HCEC 1CT (cell line): ENCODE data around the gene HGFAC.

Source experiments
- DNase-seq: peaks from one replicate; pipeline ENCODE4 v3.0.0-alpha.2; 2017

The HGFAC gene

DNA sequence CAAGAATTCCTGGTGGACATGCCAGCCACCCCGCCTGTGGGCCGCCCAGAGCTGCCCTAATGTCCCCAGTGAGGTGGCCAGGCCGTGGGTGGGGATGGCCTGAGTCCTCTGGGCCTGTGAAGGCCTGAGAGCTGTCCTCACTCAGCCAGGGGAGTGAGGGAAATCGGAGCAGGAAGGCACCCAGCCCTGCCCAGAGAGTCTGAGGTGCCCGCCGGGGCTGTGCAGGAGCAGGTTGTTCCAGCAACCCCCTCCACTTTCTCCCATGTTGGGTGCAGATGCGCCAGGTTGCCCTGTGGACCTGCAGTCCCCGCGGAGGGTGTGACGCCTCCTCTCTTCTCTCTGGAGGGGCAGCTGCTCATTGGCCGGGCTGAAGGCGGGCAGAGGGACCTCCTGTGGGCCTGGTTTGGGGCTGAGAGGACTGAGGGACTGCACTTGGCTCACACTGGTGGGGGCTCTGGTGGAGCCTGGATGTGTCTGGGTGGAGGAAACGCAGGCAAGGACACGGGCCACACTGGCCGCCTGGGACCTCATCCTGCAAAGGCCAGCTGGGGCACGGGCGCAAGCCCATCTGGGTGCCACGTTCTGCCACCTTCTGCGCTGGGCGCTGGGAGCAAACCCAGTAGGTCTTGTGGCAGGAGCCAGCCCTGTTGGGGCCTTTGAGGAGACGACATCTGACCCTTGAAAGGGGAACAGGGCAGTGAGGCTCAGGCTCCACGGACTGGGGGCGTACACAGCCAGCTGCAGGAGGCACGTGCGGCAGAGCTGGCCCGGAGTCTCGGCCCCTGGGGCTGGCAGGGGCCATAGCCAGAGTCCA is 35.4 kb downstream of the HGFAC start:
- no peak for DNase-seq

DNA sequence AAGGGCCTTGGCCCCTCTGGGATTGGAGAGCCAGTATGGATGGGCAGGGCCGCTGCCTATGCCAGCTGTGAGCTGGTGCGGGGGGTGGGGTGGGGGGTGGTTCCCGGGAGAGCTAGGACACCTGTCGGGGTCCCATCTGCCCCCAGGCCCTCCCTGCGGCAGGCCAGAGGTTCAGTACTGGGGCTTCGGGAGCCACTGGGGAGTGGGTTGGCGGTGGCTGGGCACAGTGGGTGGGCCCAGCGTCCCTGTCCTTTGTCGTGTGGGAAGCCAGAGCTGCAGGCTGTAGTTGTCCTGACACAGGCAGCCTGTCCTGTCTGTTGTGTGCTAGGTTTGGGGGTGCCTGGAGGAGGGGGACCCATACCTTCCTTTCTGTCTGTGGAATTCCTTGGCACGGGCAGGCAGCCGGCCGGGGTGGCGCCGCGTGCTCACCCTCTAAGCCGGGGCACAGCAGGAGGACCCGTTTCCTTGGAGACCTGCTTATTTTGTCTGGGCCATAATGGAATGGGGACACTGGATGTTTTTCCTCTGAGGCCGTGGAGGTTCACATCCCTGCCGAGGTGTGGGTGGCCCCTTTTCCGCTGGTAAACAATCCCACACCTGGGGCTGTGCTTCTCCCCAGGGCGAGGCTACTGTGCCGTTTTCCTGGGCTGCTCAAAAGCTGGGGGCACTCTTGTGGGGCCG is 36.1 kb downstream of the HGFAC start:
- no peak for DNase-seq

DNA sequence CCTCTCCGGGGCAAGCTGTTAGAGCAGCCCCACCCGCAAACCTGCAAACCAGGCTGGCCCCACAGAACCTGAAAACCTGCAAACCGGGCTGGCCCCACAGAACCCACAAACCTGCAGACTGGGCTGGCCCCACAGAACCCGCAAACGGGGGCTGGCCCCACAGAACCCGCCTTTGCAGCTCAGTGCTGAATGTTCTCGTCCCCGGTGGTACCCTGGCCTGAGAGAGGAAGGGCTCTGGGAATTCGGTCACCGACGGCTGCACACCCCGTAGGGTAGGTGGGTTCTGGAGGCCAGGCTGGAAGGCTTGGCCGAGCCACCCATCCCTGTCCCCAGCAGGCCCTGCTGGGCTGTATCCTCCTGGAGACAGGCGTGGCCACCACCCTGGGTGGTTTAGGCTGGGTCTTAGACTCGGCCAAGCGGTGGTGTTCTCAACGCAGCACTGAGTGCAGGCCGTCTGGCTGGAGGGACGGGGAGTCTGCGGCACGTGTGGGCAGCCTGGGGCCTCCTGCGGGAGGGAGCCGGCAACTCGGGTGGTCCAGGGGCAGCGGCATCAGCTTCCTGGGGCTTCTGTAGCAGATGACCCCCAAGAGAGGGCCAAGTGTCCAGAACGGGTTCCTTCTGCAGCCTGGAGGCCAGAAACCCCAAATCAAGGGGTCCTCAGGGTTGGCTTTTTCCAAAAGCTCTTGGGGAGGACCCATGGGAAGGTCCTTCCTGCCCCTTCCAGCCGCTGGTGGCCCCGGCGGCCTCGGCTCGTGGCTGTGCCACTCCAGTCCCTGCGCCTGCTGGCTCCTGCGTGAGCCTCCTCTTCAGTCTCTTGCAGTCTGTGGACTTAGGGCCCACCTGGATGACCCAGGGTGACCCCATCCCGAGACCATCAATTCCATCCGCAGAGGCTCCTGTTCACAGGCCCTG is 36.9 kb downstream of the HGFAC start:
- no peak for DNase-seq

DNA sequence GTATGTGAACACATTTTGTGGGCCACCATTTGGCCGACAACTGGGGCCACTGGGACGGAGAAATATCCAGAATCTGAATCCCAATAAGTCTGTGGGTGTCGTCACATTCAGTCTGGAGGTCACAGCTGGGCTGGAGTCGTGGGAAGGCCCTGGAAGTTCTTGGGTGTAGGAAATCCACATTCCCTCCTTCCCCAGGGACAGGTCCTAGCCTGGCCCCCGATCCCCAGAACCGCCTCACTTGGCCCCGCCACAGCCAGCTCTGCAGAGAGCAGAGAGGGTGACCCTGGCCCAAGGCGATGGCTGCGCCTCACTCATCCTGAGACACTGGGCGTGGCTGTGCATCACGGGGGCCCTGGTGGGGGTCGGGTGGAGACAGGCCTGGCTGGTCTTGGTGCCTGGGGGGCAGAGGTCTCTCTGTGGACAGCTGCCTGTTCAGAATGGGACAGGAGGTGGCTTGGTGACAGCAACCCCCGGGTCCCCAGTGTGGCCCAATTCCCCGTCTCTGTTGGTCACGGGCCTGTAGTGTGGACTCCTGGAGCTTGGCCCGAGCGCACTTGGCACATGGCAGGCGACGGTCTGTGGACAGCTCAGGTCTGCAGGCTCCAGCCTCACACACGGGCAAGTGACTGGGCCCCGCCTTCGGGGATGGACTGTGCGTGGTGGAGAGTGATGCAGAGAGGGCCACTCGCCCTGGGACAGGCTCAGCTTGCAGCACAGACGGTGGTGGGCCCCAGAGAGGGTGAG is 37.8 kb downstream of the HGFAC start:
- DNase-seq: no peak

DNA sequence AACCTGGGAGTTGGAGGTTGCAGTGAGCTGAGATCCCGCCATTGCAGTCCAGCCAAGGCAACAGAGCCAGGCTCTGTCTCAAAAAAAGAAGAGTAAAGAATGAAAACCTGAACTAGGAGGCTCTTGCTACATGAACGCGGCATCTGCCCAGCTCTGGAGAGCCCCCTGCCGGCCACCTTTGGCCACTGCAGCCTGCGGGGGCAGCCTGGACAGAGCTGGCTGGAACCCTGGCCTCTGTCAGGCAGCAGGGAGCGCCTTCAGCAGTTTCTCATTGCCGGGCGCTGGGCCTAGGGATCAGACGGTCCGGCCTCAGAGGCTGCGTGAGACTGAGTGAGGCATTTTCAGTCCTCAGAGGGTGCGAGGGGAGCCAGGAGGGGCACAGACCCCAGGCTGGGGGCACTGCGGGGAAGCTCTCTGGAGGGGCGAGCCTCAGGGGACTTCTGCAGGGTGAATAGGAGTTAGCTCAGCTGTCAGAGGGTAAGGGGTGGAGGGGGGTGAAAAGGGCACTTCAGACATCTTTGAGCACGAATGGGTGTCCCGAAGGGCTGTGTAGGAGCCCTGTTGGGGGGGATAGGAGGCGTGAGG is 38.9 kb downstream of the HGFAC start:
- DNase-seq: peak; percentile 39

DNA sequence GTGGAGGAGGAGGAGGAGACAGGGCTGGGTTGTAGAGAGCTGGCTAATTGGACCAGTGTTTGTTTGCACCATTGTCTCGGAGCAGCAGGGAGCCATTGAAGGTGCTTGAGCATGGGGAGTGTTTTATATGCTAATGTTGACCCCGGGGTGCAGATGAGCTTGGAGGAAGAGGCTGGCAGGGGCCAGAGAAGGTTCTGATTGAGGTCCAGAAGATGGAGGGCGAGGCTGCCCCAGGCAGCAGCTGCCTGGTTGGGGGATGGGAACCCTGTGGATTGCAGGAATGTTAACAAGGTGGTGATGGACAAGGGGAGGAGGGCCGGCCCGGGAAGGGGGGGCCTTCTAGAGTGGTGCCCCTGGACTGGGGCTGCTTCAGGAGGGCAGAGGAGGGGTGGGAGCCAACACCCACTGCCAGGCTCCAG is 39.4 kb downstream of the HGFAC start:
- DNase-seq: no peak

DNA sequence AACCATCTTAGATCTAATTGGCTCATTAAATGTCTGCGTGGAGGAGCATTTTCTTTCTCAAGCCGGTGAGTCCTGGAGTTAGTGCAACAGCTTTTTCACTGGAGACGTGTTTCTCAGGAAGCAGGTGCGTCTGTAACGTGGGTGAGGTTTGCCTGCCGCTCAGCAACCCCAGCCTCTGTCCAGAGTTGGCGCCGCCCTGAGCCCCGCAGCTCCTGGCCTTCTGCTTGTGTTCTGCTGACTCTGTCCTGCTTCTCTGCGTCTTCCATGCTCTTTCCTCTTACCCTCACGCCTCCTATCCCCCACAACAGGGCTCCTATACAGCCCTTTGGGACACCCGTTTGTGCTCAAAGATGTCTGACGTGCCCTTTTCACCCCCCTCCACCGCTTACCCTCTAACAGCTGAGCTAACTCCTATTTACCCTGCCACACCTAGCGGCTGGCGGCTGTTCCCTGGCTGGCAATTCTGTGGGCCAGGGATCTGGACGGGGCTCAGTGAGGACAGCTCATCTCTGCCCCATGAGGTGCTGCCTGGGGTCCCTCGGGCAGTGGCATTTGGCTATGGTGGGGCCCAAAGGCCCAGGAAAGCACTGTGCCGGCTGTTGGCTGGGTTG is 40.1 kb downstream of the HGFAC start:
- DNase-seq: no peak

DNA sequence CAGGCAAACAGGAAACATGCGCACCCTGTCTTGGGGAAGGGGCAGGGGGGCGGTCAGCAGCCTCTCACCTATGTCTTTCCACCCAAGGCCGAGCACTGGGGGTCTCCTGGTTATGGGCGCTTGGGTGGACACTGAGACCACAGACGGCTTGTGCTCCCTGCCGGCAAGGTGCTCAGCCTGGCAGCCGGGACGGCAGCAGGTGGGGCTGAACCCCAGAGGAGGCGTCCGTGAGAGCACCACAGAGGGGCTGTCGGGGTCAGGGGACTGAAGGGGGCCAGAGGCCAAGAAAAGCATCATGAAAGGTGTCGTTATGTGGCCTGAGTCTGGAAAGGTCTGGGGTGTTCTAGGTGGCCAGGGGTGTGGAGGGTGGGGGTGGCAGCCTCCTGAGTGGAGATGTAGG is 40.9 kb downstream of the HGFAC start:
- no peak for DNase-seq

DNA sequence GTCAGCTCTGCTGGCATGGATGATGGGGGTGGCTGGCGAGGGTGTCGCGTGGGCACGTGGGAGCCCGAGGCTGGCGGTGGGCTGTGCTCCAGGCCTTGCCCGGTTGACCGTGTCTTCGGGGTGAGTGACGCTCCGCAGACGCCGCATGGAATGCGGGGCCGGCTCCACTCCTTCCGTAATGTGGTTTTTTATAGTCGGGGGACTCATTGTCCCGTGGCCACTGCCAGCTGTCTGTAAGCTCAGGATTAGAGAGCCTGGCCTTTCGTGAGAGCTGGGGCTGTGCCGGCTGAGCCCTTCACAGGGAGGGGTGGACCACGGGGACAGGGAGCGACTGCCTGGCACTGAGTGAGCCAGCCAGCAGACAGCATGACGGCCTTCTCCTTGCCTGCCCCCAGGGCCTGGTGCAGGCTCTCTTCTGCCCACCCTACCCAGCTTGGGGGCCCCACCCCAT is 41.7 kb downstream of the HGFAC start:
- no peak for DNase-seq

DNA sequence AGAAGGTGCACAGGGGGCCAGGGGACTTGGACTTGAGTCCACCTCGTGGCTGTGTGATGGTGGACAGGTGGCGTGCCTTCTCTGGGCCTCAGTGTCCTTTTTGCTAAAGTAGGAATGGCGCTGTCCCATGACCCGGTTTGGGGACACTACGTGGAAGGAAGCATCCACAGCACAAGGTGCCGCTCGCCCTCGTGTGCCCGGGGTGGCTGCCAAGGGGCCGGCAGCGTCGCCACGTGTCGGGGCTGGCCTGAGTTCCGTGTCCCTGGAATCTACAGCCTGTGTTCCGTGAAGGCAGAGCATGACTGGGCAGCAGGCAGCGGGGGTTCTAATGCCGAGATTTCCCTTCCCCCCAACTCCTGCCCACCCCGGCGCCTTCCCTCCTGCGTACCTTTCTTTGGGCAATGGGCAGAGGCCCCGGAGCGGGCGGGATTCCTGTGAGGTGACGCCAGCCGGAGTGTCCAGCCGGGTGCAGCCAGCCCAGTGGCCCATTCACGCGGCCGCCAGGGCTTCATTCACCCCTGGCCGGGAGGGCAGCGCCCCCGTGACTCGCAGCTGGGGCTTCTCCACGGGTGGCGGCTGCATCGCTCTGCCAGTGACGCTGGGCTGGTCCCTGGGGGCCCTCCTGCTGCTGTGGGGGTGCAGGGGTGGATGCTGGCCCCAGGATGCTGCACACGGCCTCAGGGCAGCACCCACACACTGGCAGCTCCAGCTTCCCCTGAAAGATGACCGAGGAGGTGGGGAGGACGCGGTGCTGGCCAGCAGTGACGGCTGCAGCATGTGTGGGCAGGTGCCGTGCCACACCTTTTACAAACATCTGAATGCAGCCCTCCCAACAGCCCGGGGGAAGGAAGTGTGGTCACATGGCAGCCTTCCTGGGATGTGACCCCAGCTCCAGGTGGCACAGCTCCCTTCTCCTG is 42.5 kb downstream of the HGFAC start:
- no peak for DNase-seq

DNA sequence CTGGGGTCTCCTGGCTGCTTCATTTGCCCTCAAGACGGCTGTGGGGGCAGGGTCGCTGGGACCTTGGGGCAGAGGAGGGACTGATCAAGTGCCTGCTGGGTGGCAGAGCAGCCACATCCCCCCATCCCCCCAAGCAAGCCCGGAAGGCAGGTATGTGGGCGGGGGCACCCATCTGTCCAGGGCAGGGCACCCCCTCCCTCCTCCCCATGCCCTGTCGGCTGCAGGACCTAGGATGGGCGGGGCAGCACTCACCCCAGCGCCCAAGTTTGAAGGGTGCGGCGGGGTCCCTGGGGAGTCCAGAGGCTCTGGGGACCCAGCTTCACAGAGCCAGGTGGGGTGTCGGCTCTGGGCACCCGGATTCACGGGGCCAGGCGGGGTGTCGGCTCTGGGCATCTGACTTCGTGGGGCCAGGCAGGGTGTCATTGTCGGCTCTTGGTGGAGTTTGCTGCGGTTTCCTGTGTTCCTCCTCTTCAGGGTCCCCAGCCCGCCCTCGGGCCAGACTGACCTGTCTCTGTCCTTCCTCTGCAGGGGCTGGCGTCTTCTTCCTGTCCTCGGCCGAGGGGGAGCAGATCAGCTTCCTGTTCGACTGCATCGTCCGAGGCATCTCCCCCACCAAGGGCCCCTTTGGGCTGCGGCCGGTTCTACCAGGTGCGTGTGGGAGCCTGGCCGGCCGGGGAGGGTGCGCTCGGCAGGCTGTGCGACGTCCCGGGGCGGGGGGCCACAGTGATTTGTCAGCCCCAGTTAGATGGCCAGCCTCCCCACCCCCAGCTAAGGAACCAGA is 43.4 kb downstream of the HGFAC start:
- DNase-seq: no peak

DNA sequence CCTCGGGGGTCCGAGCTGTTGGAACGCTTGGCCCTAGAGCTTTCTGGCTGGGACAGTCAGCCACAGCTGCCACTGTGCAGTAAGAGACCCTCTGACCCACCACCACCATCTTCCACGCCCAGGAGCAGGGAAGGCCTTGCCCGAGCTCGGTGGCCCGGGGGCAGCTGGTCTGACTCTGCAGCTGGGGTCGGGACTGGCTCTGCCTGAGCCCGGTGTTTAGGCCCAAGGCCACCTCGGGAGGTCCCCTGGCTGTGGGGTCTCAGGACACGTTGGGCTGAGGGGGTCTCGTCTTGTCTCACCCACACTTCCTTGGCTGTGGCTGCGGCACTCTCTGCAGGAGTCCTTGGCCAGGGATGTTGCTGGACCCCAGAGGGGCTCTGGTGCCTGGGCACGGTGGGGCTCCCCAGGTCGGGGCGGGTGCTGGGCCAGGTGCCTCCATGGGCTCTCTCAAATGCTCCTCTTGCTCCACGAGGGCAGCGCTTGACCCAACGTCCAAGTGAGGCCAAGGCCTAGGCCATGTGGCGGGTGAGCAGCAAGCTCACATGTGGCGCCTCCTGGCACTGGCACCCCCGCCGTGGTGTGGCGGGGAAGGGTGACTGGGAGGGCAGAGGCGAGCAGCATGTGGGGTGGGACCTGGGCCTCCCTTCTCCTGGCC is 44.2 kb downstream of the HGFAC start:
- no peak for DNase-seq

DNA sequence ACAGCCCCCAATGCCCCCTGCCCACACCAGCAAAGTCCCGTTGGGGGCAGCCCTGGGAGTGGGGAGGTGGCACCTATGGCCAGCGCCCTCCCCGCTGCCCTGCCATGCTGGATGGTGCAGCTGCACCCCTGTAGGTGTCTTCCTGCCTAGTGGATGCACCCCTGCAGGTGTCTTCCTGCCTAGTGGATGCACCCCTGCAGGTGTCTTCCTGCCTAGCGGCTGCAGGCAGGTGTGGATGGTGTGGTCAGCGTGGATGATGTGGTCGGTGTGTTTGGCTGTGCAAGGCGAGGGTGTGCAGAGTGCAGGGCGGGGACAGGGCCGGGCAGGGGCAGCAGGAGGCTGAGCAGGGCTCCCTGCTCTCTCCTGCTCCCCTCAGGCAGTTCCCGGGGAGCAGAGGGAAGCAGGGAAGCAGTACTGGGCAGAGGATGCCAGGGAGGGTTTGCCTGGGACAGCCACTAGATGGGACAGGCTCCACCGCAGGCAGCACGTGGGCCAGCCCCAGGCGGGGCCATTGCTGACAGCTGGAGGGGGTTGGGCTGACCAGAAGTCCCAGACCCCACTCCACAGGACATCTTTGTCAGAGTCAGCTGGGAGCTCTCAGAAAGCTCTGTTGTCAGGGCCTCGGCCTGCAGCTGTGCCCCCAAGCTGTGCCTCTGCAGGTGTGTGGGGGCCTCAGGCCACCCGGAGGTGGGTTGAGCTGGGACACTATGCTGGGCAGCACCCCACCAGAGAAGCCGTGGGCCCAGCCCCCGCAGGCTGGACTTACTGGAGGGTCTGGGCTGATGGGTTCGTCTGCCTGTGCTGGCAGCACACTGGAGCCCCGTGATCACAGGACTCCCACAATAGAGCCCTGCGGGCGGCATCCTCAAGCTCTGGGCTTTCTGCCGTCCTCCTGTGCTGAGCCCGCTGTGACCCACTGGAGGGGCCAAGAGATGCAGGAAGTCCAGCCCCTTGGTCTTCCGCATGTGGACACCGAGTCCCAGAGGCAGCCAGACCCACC is 45.1 kb downstream of the HGFAC start:
- DNase-seq: no peak

DNA sequence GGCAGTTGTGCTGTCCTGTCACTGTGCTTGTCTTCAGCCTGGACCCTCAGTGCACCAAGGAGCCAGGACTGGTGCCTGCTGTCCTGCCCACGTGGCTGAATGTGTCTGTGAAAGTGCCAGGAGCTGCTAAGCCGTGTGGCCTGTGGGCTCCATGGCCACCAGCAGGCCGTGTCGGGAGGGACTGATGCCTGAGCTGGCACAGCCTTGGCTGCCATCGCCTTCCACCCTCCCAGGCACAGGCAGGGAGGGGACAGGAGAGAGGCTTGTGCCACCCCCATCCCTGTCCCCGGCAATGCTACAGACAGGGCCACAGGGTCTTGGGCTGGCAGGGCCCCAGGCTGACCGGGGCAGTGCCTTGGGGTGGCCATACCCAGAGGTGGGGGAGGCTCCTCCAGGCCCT is 46.1 kb downstream of the HGFAC start:
- DNase-seq: no peak

DNA sequence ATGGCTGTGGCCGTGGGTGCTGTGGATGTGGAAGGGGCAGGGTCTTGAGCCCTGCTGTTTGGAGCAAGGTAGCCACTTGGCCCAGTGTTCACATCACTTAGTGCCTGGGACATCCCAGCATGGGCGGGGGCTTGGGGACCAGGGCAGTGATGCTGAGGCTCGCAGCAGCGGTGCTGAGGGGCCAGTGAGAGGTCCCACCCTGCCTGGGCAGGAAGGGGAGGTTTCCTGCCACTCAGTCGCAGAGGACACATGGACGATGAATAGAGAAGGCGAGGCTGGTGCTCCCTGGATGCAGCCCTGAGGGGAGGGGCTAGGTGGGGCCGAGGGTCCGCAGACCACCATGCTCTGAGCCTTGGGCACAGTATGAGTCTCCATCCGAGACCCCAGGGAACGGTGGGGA is 47.1 kb downstream of the HGFAC start:
- DNase-seq: no peak

DNA sequence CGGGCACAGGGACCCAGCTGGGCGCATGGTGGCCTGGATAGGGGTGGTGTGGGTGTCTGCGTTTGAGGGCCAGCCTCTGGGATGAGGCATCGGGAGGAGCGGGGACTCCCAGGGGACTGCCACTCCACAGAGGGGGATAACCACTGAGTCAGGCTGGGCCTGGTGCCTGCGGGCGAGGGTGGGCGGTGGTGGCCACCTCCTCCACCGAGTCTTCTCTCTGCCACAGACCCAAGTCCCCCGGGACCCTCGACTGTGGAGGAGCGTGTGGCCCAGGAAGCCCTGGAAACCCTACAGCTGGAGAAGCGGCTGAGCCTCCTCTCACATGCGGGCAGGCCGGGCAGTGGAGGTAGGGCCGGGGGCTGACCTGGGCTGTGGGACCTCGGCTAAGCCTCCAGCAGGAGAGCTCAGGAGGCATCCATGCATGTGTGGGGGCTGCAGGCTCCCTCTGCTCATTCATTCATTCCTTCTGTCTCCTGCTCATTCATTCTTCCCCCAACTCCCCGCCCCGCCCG is 47.7 kb downstream of the HGFAC start:
- DNase-seq: no peak

DNA sequence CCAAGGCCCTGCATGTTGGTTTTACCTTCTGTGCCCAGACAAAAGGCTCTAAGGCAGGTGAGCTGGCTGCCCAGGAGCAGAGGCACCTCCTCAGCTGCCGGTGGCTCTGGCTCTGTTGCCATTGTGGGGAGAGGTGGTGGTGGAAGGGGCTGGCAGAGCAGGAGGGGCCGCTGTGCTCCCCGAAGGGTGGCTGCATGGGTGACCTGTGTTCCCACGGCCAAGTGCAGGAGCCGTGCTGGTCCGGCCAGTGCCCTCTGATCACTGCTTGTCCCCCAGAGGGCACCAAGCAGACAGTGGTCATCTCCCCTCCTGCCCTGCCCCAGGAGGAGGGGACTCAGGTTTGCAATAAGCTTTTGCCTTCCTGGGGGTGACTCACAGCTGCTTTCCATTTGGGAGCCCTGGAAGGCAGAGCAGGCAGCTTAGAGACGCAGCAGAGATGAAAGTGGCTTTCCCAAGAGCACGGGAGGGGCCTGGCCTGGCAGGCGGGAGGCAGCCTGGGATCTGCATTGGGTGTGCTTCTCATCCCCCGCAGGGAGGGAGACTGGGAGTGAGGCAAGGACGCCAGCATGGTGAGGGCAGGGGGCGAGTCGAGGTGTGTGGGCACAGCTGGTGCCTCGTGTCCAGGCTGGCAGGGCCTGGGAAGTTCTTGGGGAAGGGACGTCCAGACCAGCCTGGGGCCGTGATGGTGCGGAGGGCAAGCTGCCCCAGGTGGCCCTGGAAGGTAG is 50.1 kb downstream of the HGFAC start:
- peak; percentile 11 for DNase-seq
